ENCODE results near the gene GLIS1.

DNA sequence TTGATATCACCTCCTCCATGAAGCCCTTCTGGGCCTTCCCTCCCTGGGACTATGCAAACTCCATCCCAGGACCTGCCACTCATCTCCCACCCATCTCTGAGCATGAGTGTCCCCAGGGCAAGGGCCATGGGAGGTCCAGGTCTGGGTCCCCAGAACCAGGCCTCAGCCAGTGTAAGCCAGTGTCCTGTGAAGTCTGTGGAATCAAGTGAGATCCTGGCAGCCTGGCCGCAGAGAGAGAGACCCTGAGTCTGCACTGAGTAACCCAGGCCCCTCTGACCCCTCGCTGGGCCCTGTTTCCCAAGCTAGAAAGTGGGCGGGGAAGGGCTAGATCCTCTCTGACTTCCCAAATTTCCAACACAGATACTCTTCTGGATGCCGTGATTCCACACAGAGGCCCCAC is 147.0 kb downstream of the GLIS1 start:
- TF ChIP-seq EZH2 (IDR thresholded peaks at IDR 0.05; ENCODE audit: insufficient read depth, poor library complexity, severe bottlenecking) = no peak
- TF ChIP-seq EZH2phosphoT487 (IDR thresholded peaks at IDR 0.05; ENCODE audit: insufficient read depth, low read depth) = no peak

Measured in GM23248 (cell line).